GM10248 (cell line): ENCODE measurements around the gene MAOA.

Source experiments
- CTCF ChIA-PET: fragments of 300-600 bp; sonication (Branson Sonifier 250); formaldehyde crosslinking; extraction: SDS; loops from one replicate; lab custom pipeline; 2021; ENCODE audit warnings: antibody characterized with exemption; lab: Yijun Ruan, JAX
- POLR2A ChIA-PET: fragments of 350-650 bp; sonication (Branson Sonifier 250); formaldehyde crosslinking; extraction: SDS; loops from one replicate; lab custom pipeline; 2020; ENCODE audit warnings: antibody characterized with exemption; lab: Yijun Ruan, JAX
- DNase-seq: peaks from one replicate; pipeline ENCODE4 v3.0.0; 2012; ENCODE audit errors: extremely low spot score
- CTCF ChIP-seq: IDR thresholded peaks from 2 replicates; pipeline ENCODE4 v1.5.1; 2012; ENCODE audit warnings: mild to moderate bottlenecking, low read depth; ENCODE audit errors: extremely low read depth, missing control alignments, control extremely low read depth

Gene MAOA

GRCh38 chrX:43643662-43644061 lies 12.4 kb upstream of the MAOA start:
- no peak for DNase-seq
- ChIA-PET POLR2A (no interaction called here), CTCF (no interaction called here)
- TF ChIP-seq CTCF, result no peak

- TF ChIP-seq CTCF, result no peak
- no peak for DNase-seq
- ChIA-PET POLR2A (no interaction called here), CTCF (no interaction called here)
Observed at GRCh38 chrX:43644124-43644701, 11.9 kb upstream of the MAOA start.

- POLR2A ChIA-PET, result no interaction called here
- no peak for TF ChIP-seq CTCF
- no peak for DNase-seq
- CTCF ChIA-PET, result no interaction called here
Observed at GRCh38 chrX:43646800-43647199, 9.3 kb upstream of the MAOA start.

GRCh38 chrX:43654431-43655150 lies 1.5 kb upstream of the MAOA start:
- no peak for TF ChIP-seq CTCF

GRCh38 chrX:43655151-43656004 lies 721 bp upstream of the MAOA start:
- no peak for TF ChIP-seq CTCF
- DNase-seq, result peak; percentile 8
- CTCF ChIA-PET, result no interaction called here
- POLR2A ChIA-PET, result no interaction called here

More at GRCh38 chrX:43654431-43655150, 1.5 kb upstream of the MAOA start:
- DNase-seq, result peak; percentile 79
- POLR2A ChIA-PET, result no interaction called here
- CTCF ChIA-PET, result no interaction called here

GRCh38 chrX:43657671-43658070 lies 1.6 kb downstream of the MAOA start:
- ChIA-PET POLR2A (no interaction called here), CTCF (no interaction called here)
- TF ChIP-seq CTCF, result no peak
- no peak for DNase-seq
